Measurements from ENCODE around the gene HIVEP3.

HIVEP3 gene

DNA sequence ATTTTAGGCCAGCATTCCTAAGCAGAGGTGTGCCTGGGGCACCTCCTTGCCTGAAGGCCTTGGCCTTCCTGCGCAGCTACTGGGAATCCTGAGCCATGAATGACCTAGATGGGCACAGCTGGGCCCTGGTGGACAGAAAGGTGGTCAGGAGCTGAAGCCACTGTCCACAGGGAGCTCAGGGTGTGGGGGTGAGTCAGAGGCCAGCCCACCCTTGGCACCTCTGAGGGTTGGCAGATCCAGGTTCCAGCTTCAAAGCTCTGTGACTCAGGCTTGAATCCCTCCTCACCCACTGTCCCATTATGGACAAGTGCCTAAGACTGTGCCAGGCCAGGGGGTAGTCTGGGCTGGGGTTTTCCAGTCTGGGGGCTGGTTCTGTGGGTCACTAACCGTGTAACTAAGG lies 427.8 kb downstream of the HIVEP3 start:
- Histone ChIP-seq H3K4me1 (ENCODE audit: control insufficient read depth, insufficient read depth, low read length) (no peaks in the 10 kb centered on the region; the same call in none of the 2 replicates), H3K36me3 (ENCODE audit: control insufficient read depth in 2 of 2, insufficient read depth in 1 of 2, low read length in 2 of 2) (no peaks in the 10 kb centered on the region), H3K4me3 (ENCODE audit: low read depth, low read length) (no peak overlapping the region), H3K27ac (ENCODE audit: extremely low read depth, low read depth, low read length) (no peak overlapping the region), H3K9me3 (ENCODE audit: control insufficient read depth, insufficient read depth, low read depth, low read length) (no peaks in the 10 kb centered on the region)
- no peak for TF ChIP-seq ZIC2 (tag by site-specific recombination; IDR thresholded peaks at IDR 0.05)
- TF ChIP-seq KLF1 (tag by site-specific recombination; IDR thresholded peaks at IDR 0.05), result no peak
- TF ChIP-seq ZNF830 (tag by site-specific recombination; IDR thresholded peaks at IDR 0.05; ENCODE audit: low read depth), result no peak
- no peak for TF ChIP-seq ZNF391 (tag by site-specific recombination; IDR thresholded peaks at IDR 0.05; ENCODE audit: borderline replicate concordance, low read depth)
- TF ChIP-seq ZNF629 (tag by site-specific recombination; IDR thresholded peaks at IDR 0.05), result no peak
- TF ChIP-seq, protein P1, sequence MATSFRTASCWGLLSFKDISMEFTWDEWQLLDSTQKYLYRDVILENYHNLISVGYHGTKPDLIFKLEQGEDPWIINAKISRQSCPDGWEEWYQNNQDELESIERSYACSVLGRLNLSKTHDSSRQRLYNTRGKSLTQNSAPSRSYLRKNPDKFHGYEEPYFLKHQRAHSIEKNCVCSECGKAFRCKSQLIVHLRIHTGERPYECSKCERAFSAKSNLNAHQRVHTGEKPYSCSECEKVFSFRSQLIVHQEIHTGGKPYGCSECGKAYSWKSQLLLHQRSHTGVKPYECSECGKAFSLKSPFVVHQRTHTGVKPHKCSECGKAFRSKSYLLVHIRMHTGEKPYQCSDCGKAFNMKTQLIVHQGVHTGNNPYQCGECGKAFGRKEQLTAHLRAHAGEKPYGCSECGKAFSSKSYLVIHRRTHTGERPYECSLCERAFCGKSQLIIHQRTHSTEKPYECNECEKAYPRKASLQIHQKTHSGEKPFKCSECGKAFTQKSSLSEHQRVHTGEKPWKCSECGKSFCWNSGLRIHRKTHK (tag by site-specific recombination; IDR thresholded peaks at IDR 0.05), result no peak
- TF ChIP-seq, protein P2, sequence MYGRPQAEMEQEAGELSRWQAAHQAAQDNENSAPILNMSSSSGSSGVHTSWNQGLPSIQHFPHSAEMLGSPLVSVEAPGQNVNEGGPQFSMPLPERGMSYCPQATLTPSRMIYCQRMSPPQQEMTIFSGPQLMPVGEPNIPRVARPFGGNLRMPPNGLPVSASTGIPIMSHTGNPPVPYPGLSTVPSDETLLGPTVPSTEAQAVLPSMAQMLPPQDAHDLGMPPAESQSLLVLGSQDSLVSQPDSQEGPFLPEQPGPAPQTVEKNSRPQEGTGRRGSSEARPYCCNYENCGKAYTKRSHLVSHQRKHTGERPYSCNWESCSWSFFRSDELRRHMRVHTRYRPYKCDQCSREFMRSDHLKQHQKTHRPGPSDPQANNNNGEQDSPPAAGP (tag by site-specific recombination; IDR thresholded peaks at IDR 0.05), result no peak
- no peak for TF ChIP-seq ZNF366 (tag by site-specific recombination; conservative IDR thresholded peaks at IDR 0.05)
- TF ChIP-seq, protein P3, sequence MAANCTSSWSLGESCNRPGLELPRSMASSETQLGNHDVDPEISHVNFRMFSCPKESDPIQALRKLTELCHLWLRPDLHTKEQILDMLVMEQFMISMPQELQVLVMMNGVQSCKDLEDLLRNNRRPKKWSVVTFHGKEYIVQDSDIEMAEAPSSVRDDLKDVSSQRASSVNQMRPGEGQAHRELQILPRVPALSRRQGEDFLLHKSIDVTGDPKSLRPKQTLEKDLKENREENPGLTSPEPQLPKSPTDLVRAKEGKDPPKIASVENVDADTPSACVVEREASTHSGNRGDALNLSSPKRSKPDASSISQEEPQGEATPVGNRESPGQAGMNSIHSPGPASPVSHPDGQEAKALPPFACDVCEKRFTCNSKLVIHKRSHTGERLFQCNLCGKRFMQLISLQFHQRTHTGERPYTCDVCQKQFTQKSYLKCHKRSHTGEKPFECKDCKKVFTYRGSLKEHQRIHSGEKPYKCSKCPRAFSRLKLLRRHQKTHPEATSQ (tag by site-specific recombination; IDR thresholded peaks at IDR 0.05), result no peak
- no peak for TF ChIP-seq ZNF596 (tag by site-specific recombination; IDR thresholded peaks at IDR 0.05)
- TF ChIP-seq, protein P4, sequence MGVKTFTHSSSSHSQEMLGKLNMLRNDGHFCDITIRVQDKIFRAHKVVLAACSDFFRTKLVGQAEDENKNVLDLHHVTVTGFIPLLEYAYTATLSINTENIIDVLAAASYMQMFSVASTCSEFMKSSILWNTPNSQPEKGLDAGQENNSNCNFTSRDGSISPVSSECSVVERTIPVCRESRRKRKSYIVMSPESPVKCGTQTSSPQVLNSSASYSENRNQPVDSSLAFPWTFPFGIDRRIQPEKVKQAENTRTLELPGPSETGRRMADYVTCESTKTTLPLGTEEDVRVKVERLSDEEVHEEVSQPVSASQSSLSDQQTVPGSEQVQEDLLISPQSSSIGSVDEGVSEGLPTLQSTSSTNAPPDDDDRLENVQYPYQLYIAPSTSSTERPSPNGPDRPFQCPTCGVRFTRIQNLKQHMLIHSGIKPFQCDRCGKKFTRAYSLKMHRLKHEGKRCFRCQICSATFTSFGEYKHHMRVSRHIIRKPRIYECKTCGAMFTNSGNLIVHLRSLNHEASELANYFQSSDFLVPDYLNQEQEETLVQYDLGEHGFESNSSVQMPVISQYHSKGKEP (tag by site-specific recombination; IDR thresholded peaks at IDR 0.05), result no peak
- no peak for TF ChIP-seq ZFP3 (tag by site-specific recombination; IDR thresholded peaks at IDR 0.05; ENCODE audit: low read depth)
- TF ChIP-seq ZNF433 (tag by site-specific recombination; IDR thresholded peaks at IDR 0.05; ENCODE audit: low read depth), result no peak
- ChIA-PET CTCF (interaction anchor here (0.8 to 4.2 kb wide), 7 partner anchors 12 to 167 kb away, joined by 3 to 33 read pairs (median 5); no protein-coding TSS in a partner anchor), POLR2A (interaction anchor here (1.0 kb wide), 1 partner anchor 8 kb away, joined by 4 read pairs; no protein-coding TSS in a partner anchor)

DNA sequence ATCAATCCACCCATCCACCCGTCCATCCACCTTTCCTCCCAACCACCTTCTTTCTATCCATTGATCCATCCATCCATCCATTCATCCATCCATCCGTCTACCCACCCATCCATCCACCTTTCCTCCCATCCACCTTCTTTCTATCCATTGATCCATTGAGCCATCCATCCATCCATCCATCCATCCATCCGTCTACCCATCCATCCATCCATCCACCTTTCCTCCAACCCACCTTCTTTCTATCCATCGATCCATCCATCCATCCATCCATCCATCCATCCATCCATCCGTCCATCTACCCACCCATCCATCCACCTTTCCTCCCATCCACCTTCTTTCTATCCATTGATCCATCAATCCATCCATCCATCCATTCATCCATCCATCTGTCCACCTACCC lies 429.2 kb downstream of the HIVEP3 start:
- Histone ChIP-seq H3K36me3 (ENCODE audit: control insufficient read depth in 2 of 2, insufficient read depth in 1 of 2, low read length in 2 of 2) (no peaks in the 10 kb centered on the region), H3K27ac (ENCODE audit: extremely low read depth, low read depth, low read length) (no peak overlapping the region), H3K9me3 (ENCODE audit: control insufficient read depth, insufficient read depth, low read depth, low read length) (no peaks in the 10 kb centered on the region), H3K4me1 (ENCODE audit: control insufficient read depth, insufficient read depth, low read length) (no peaks in the 10 kb centered on the region), H3K4me3 (ENCODE audit: low read depth, low read length) (no peak overlapping the region)
- TF ChIP-seq ZNF366 (tag by site-specific recombination; conservative IDR thresholded peaks at IDR 0.05), result peak; percentile 96
- no peak for TF ChIP-seq ZNF76 (tag by site-specific recombination; IDR thresholded peaks at IDR 0.05; ENCODE audit: borderline replicate concordance, low read depth)
- peak; percentile 58 for TF ChIP-seq ZBTB17 (tag by site-specific recombination; IDR thresholded peaks at IDR 0.05)
- ChIA-PET CTCF (interaction anchor here (0.8 to 4.2 kb wide), 3 partner anchors 8 to 45 kb away, joined by 3 to 33 read pairs (median 6); no protein-coding TSS in a partner anchor), POLR2A (no interaction called here)

All from HEK293 (cell line).